K562 (cell line): Measurements from ENCODE around the gene CSTF1. TPM values are rescaled to one million over a fixed set of nuclear protein-coding genes. Genes with fewer than 3 reads are reported as not detected.

Experiments used
- ATAC-seq: fragments of 200-7000 bp; cut with Tn5 transposase; 3 replicates; pipeline ENCODE4 v1.9.1; 2020; ENCODE audit warnings: moderate library complexity
- BruUV-seq: library from RNA; stranded (reverse); fragments of 400-500 nt; replicated peaks from 2 replicates; lab custom pipeline; 2021; lab: Mats Ljungman, UMichigan
- CTCF ChIA-PET: fragments of 300-600 bp; formaldehyde crosslinking; extraction: SDS; loops from one replicate; lab custom pipeline; 2021; ENCODE audit warnings: low intra/inter-chr PET ratio; lab: Yijun Ruan, JAX
- POLR2A ChIA-PET: fragments of 300-600, 350-650 bp; sonication (Branson Sonifier 250); formaldehyde crosslinking; extraction: SDS; loops from one replicate; lab custom pipeline; 2021; ENCODE audit warnings: antibody characterized with exemption, inconsistent platforms; lab: Yijun Ruan, JAX
- DNase-seq, 4 experiments: peaks; one replicate each; pipeline versions ENCODE4 v3.0.0 to v3.0.0-alpha.2; 2011 to 2018; ENCODE audit warnings: low spot score in 3 of 4, mixed read lengths in 3 of 4; ENCODE audit errors: extremely low read depth in 1 of 4
- FAIRE-seq: peaks from 2 replicates; lab custom pipeline; 2011; peaks lifted over from hg19 to GRCh38; lab: Jason Lieb, UNC
- H2AFZ ChIP-seq: 2 replicates; pipeline ENCODE4 v1.6.0; 2011; ENCODE audit warnings: low read depth, low read length, control low read depth, inconsistent platforms
- H3K27ac ChIP-seq: fragments of 200-600 bp; 3 replicates; pipeline ENCODE4 v1.8.0; 2011; ENCODE audit warnings: low read depth, mild to moderate bottlenecking, control low read depth, inconsistent platforms, low read length, moderate library complexity, mixed read lengths; ENCODE audit errors: extremely low read depth
- H3K27me3 ChIP-seq, 2 experiments: fragments of 300-600 bp in 1 of 2; 2 replicates in 1 of 2; 3 replicates in 1 of 2; pipeline versions ENCODE4 v1.6.0 to v1.8.0; 2011; ENCODE audit warnings: inconsistent platforms in 2 of 2, low read length in 2 of 2, mild to moderate bottlenecking in 1 of 2, mixed read lengths in 1 of 2, moderate library complexity in 1 of 2; ENCODE audit not compliant: control insufficient read depth in 2 of 2, insufficient read depth in 2 of 2
- H3K36me3 ChIP-seq: fragments of 300-600 bp; 3 replicates; pipeline ENCODE4 v1.8.0; 2011; ENCODE audit warnings: mild to moderate bottlenecking, low read length, inconsistent platforms; ENCODE audit not compliant: control insufficient read depth, insufficient read depth
- H3K4me1 ChIP-seq, 2 experiments: fragments of 200-600 bp in 1 of 2; replicated peaks in 1 of 2; 2 replicates in 1 of 2; 3 replicates in 1 of 2; pipeline versions ENCODE4 v1.5.1 to v1.8.0; 2011; ENCODE audit warnings: inconsistent platforms in 2 of 2, low read length in 2 of 2, mild to moderate bottlenecking in 1 of 2, mixed read lengths in 1 of 2, moderate library complexity in 1 of 2; ENCODE audit not compliant: control insufficient read depth in 2 of 2, insufficient read depth in 2 of 2
- H3K4me2 ChIP-seq: 2 replicates; pipeline ENCODE4 v1.6.1; 2011; ENCODE audit warnings: low read length, control low read depth, inconsistent platforms, mixed read lengths; ENCODE audit not compliant: insufficient read depth
- H3K4me3 ChIP-seq: fragments of 200-600 bp; sonication (generic), shearing (Covaris generic); 2 replicates; pipeline ENCODE4 v1.5.1; 2016; ENCODE audit warnings: control low read depth, inconsistent platforms
- H3K79me2 ChIP-seq: fragments of 200-600 bp; 3 replicates; pipeline ENCODE4 v1.8.0; 2011; ENCODE audit warnings: low read length, inconsistent platforms; ENCODE audit not compliant: control insufficient read depth, insufficient read depth
- H3K9ac ChIP-seq, 2 experiments: 2 replicates each; pipeline versions ENCODE4 v1.6.0 to v1.6.1; 2011; ENCODE audit warnings: low read depth in 2 of 2, low read length in 2 of 2, control low read depth in 1 of 2, inconsistent platforms in 1 of 2, mild to moderate bottlenecking in 1 of 2, mixed read lengths in 1 of 2; ENCODE audit not compliant: insufficient read depth in 1 of 2
- H3K9me1 ChIP-seq: one replicate; pipeline ENCODE4 v1.6.0; 2011; ENCODE audit warnings: inconsistent platforms, mild to moderate bottlenecking, low read length, moderate library complexity; ENCODE audit not compliant: control insufficient read depth, insufficient read depth
- H3K9me3 ChIP-seq: replicated peaks from 2 replicates; pipeline ENCODE4 v1.5.1; 2011; ENCODE audit warnings: low read depth, low read length, inconsistent platforms; ENCODE audit not compliant: control insufficient read depth, insufficient read depth
- H4K20me1 ChIP-seq: replicated peaks from 2 replicates; pipeline ENCODE4 v1.6.1; 2011; ENCODE audit warnings: low read length, inconsistent platforms, mixed read lengths; ENCODE audit not compliant: control insufficient read depth, insufficient read depth
- ELF2 ChIP-seq: fragments of 250-450 bp; sonication (Bioruptor Pico); IDR thresholded peaks from 2 replicates; pipeline ENCODE4 v1.5.0; 2021; ENCODE audit warnings: mild to moderate bottlenecking
- ESRRA ChIP-seq: fragments of 450-650 bp; IDR thresholded peaks from 2 replicates; pipeline ENCODE4 v1.6.1; 2014; ENCODE audit warnings: low read depth, mild to moderate bottlenecking, moderate library complexity, borderline replicate concordance
- FOXJ3 ChIP-seq: sonication (generic); formaldehyde crosslinking; IDR thresholded peaks from 2 replicates; pipeline ENCODE4 v1.4.0; 2020; ENCODE audit warnings: mild to moderate bottlenecking, missing genetic modification reagents
- MTA1 ChIP-seq: fragments of 450-650 bp; IDR thresholded peaks from 2 replicates; pipeline ENCODE4 v1.6.1; 2017; ENCODE audit warnings: borderline replicate concordance
- NCOA1 ChIP-seq: fragments of 450-650 bp; IDR thresholded peaks from 2 replicates; pipeline ENCODE4 v1.6.1; 2016; ENCODE audit warnings: low read depth
- NCOA6 ChIP-seq: fragments of 450-650 bp; IDR thresholded peaks from 2 replicates; pipeline ENCODE4 v1.6.1; 2017; ENCODE audit warnings: mild to moderate bottlenecking
- SRSF7 ChIP-seq: fragments of 200-400 bp; formaldehyde crosslinking; optimal IDR thresholded peaks from 2 replicates; pipeline ENCODE3; 2017; ENCODE audit warnings: mild to moderate bottlenecking, low read depth, low read length
- whole genome bisulfite sequencing: fragments of 100-300 bp; shearing (Covaris generic); methylation state at CpG from one replicate; pipeline ENCODE4 v1.1.6; 2016; ENCODE audit warnings: low coverage, mixed read lengths; ENCODE audit not compliant: insufficient coverage; ENCODE audit errors: missing lambda C conversion rate; 5-methylcytosine and 5-hydroxymethylcytosine counted together
- in situ Hi-C: fragments of 300-500 bp; cut with MboI; formaldehyde crosslinking; loops from 4 replicates; pipeline ENCODE4 v1.15.0; 2018; ENCODE audit warnings: inconsistent platforms, mixed read lengths
- intact Hi-C: fragments of 100-400 bp; cut with micrococcal nuclease; formaldehyde crosslinking; loops from 2 replicates; pipeline ENCODE4 v1.14.2; 2022
- polyA plus RNA-seq, 8 experiments: library from polyadenylated mRNA; depleted of rRNA in 4 of 8; stranded (reverse) in 5 of 8; unstranded in 3 of 8; fragments of >200 nt; fragmentation: Nextera tagmentation in 2 of 8; fragmentation: Illumina TruSeq in 1 of 8; extraction: Ambion mirVana in 2 of 8; extraction: Trizol in 1 of 8; gene quantifications; 2 replicates each; pipeline versions ENCODE4 v1.2.1 to v1.2.3, GENCODE V29; 2011 to 2014; ENCODE audit warnings: inconsistent platforms in 1 of 8, missing spikeins in 1 of 8
- total RNA-seq, 7 experiments: library from RNA; depleted of rRNA in 6 of 7; stranded (reverse); fragments of >200 nt in 6 of 7; fragmentation: Illumina TruSeq in 2 of 7; extraction: Trizol in 2 of 7; gene quantifications; 2 replicates each; pipeline versions ENCODE4 v1.2.1 to v1.2.3, GENCODE V29; 2011 to 2021; ENCODE audit warnings: low replicate concordance in 1 of 7

CSTF1 gene
- total and polyA plus RNA-seq, 9 of the 15 experiments (the other 6 are each of a cell fraction or from before 2014, with no cell fraction given), result 30.8 to 110 (median 53.4) TPM

GRCh38 chr20:56447227-56447626 lies 54.8 kb downstream of the CSTF1 start (continued):
- no peak for TF ChIP-seq FOXJ3 (CRISPR knock-in tag)
- TF ChIP-seq NCOA1, result no peak
- no peak for TF ChIP-seq ESRRA

- ChIA-PET CTCF (no interaction called here), POLR2A (no interaction called here)
- Histone ChIP-seq H3K79me2 (peaks cover 29% of the 10 kb centered on the region), H3K27me3 (no peaks in the 10 kb centered on the region), H3K9me3 (no peaks in the 10 kb centered on the region), H3K27ac (no peak overlapping the region), H4K20me1 (no peaks in the 10 kb centered on the region), H3K4me3 (no peak overlapping the region), H3K36me3 (peaks cover 76% of the 10 kb centered on the region), H3K4me2 (no peak overlapping the region), H3K4me1 (peaks cover 9 to 19% of the 10 kb centered on the region in 2 experiments; a peak in 4 of 5 replicates), H2AFZ (no peak overlapping the region), H3K9ac (no peak overlapping the region), H3K9me1 (peaks cover 5% of the 10 kb centered on the region)
- FAIRE-seq, result no peak
- TF ChIP-seq NCOA6, result no peak
- TF ChIP-seq MTA1, result no peak
- TF ChIP-seq ELF2 (CRISPR knock-in tag), result no peak
- no peak for TF ChIP-seq SRSF7
- in situ Hi-C loops (no loop called here), intact Hi-C loops (no loop called here)
- 91% methylated on average over 5 of the region's 5 CpGs for WGBS
- no TSS peak for BruUV-seq
- no peak for DNase-seq
- ATAC-seq, result no peak
Observed at GRCh38 chr20:56449459-56449858, 57.0 kb downstream of the CSTF1 start.
